GM21423 (cell line): ENCODE measurements around the gene RGS12.
A peak's percentile ranks its signal among the peaks of the same experiment; 100 is the strongest.

Source experiments
- ATAC-seq: cut with Tn5 transposase; IDR thresholded peaks from one replicate; pipeline ENCODE4 v1.9.1; 2021; ENCODE audit warnings: mild to moderate bottlenecking, moderate library complexity; ENCODE audit not compliant: unreplicated experiment

Gene RGS12

DNA sequence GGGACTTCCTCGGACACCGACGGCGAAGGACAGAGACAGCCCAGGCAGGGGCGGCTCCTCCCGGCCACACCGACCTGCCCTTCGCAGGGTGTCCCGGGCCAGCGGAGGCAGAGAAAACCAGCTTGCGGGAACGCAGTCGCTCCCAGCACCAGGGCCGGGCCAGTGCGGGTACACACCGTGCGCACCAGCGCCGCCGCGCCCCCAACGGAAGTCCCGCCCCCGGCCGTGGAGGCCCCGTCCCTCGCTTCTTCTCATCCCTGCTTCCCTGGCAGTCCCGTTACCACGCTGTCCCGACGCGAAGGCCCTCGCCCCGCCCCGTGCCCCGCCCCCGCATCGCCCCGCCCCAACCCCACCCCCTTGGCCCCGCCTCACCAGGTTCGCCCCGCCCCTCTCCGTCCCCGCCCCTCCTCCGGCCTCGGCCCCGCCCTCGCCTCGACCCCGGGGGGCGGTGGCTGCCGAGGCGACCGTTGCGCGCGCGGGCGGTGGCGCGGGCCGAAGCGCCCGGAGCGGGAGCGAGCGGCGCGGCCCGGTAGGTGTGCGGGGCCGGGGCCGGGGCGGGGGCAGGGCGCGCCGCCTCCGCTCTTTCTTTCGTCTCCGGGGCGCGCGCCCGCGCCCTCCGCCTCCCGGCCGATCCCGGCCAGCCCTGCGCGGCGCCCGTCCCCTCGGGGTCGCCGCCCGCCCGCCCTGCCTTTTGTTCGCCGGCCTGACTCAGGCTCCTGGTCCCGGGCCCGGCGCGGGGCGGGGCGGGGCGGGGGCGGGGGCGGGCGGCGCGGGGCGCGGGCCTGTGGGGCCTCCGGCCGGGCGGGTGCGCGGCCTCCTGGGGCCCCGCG lies at the start of gene RGS12:
Gene RGS12 (plus strand): TSS at position 451 of the 830 bp plus-strand sequence. CDS start 23,150 bp downstream, outside the sequence.
- ATAC-seq = peak; percentile 91

- no peak for ATAC-seq
Observed at GRCh38 chr4:3243136-3243780, 49.6 kb upstream of the RGS12 start.

DNA sequence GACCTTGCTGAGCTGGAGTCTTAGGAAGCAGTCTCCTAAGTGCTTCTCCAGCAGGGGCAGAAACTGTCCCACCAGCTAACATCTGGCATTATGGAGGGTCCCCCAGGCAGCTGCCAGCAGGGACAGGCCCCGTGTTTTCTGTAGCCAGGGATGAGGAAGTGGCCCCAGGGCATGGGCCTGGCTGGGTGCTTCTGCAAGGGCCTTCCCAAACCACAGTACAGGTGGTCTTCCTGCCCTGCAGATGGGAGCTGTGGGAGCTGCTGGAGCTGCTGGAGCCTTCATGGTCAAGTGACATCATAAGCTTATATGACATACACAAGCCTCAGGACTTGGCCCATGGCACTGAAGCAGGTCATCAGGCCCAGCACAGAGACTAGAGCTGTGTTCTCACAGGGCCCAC lies 48.8 kb upstream of the RGS12 start:
- no peak for ATAC-seq

DNA sequence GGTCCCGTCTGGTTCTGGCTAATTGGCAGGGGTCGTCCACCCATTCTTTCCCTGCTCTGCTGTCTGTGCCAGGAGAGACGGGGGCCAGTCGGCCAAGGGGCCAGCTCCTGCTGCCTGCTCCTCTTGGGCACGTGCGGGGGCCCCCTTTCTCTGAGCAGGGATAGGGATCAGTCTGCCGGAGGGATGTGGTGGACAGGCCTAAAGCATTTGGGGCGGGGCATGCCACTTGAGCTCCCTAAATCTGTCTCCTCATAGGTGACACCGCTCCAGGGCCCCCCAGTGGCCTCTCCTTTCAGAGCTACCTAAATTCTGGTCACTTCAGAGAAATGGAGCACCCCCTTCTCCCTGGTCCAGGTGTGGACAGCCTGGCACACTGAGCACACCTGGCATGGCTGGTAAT lies 48.1 kb upstream of the RGS12 start:
- no peak for ATAC-seq

DNA sequence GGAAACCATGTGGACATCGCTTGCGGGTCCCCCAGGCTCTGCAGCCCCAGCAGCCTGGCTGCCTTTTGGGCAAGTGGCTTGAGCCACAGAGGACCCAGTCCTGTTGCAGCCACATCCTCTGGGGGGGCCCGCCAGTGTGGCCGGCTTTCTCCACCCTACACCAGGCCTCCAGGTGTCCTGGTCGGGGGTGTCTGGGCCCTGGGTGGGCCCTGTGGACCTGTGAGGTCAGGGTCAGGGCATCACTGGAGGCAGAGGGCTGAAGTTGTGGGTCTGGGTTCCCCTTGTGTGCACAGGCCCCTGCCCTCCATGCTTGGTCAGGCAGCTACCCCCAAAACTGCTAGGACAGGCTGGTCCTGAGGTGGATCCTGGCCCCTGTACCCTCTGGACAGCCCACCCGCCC lies 47.1 kb upstream of the RGS12 start:
- no peak for ATAC-seq

DNA sequence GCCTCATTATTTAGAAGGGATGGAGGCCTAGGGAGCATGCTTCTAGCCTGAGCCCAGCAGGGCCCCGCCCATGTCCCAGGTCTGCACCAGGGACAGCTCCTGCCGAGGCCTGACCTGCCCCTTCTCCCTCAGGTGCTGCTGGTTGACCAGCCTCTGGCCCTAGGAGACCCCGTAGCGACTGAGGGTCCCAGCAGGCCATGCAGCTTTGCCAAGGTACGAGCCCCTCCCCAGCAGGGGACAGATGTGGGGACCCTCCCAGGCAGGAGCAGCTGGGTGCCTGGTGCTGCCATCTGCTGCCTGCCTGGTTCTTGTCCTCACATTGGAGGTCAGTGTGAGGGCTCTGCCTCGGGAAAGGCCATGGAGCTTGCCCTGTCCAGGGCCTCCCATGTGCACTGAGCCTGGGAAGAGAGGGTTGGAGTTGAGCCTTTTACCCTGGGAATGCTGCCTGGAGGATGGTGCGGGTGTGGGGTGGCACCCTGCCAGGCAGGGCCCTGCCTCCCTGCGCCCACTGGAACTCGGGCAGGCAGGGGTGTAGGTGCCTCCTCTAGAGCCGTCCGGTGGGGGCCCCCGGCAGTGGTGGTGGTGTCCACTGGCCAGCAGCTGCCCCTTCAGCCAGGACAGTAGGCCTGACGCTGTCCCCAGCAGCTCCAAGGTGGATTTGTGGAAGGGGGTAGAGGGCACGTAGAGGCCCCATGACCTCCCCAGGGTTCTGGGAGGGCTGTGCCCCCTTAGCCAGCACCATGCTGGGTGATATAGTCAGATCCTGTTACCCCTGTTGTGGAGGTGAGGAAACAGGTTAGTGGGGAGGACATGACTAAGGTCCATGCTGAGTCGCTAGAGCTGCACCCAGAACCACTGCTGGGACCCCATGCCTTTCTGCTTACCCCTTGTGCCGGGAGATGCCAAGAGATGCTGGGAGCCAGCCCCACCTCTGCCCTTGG lies 46.1 kb upstream of the RGS12 start:
- ATAC-seq = no peak

DNA sequence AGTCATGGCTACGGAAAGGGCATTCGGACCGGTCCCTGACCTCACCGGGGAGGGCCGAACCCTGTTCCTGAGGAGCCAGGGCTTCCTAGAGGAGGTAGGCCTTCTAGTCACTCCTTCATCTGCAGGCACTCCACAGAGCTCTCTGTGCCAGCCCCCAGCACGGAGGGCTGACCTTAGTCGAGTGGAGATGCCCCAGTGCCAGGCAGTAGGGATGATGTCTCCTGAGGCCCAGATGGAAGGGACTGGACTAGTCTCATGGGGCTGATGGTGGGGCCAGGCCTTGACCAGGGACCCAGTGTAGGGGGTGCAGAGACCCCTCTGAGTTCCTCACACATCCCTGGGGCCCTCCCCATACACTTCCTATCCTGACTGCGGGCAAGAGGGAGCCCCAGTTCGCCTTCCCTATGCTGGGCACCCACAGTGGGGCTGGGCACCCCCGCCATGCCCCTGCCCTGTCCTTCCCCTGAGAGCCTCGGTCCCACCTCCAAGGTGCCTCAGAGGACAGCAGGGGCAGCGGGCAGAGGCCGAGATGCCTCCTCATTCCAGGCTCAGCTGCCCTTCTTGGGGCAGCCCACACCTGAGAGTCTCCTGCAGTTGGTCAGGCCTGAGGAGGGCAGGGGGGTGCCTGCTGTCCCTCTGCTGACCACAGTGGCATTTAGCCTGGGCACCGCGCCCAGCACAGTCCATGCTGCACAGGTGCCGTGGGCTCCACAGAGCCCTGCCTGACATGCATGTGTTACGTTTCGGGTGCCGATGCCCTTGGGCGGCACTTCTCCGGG lies 45.2 kb upstream of the RGS12 start:
- no peak for ATAC-seq

DNA sequence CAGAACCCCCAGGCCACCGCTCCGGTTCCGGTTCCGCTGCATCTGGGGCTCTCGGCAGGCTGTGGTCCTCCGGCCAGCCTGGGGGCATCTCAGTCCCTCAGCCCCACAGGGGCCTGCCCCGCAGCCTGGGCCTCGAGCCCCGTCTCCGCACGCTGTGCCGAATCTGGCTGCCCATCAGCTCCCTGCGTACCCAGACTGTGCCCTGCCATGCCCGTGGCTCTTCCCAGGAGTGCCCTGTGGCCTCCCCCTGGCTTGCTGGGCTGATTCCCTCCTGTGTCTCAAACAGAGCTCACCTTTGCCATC lies 44.7 kb upstream of the RGS12 start:
- ATAC-seq = no peak

GRCh38 chr4:3248811-3249661 lies 43.8 kb upstream of the RGS12 start, which contains the start of gene MSANTD1:
TSS of gene MSANTD1 (plus strand) at chr4:3249159. CDS start at chr4:3249223, 64 bp downstream.
- ATAC-seq = no peak

DNA sequence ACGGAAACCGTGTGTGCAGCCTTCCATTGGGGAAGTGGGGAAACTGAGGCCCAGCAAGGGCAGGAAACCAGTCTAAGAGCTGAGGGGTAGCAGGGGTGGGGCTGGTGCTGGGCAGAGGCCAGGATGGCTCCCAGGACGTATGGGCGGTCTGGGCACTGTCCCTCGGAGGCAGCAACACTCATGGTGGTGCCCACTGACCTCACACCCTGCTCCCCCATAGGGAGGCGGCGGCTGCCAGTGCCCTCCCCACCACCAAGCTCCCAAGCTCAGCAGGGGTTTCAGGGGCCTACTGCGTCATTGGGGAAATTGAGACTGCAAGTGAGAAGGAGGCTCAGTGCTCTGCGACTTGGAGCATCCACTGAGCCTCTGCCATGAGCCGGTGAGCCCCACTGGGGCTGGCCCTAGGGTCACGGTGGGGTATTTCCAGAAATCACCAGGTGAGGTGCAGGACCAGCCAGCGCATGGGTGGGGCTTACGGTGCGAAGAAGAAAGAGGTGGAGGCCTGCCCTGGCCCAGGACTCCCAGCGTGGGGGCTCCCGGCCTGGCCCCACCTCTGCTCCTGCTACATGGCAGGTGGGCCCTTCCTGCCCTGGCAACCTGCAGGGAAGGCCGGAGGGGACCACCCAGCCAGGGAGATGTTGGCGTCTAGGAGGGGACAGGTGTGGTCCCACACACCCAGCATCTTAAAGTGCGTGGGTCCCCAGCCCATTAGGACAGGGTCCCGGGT lies 42.9 kb upstream of the RGS12 start:
- ATAC-seq = no peak

DNA sequence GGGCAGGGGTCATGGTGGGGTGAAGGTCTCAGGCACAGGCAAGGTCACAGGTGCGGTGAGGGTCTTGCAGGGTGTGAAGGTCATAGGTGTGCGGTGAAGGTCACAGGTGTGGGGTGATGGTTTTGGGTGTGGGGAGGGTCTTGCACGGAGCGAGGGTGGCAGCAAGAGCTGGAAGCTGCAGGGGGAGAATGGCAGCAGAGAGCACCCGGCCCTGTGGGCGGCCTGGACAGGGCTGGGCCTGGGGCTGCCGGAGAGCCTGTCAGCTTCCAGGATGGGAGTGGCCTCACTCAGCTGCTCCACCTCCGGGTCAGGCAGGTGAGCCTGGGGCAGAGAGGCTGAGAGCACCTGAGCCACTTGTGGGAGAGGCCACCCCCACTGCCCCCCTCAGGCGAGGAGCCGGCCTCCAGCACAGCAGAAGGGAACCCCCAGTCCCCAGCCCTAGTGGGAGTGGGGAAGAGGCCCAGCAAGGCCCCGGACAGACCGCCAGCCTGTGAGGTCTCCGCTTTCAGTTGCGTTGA lies 42.3 kb upstream of the RGS12 start:
- no peak for ATAC-seq

DNA sequence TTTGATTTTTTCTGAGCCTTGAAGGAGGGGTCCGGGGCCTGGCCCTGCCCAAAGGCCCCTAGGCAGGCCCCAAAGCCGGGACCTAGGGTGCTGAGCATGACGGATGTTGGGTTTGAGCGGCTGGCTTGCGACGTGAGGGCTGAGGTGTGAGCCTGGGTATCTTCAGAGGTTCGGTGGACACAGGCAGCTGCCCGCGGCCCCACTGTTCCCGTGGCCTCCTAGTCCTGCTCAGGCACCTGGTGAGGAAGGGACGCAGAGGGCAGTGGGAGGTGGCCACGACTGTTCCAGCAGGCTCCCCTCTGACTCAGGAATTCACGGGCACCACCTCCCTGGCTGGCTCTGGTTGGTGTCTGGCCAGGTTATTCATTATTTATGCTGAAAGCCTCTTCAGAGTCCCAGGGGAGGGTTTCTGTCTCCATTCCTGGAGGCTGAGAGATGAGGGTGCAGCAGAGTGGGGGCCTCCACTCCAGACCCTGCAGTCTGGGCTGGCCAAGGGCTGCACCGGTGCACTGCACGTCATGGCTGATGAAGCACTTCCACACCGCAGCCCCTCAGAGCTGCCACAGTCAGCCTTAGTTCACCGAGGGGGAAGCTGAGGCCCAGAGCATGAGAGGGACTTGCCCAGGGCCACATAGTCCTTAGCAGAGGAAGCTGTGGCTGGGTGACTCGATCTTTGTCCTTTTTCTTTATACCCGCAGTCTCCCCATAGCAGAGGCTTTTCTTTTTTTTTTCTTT lies 41.7 kb upstream of the RGS12 start:
- no peak for ATAC-seq

DNA sequence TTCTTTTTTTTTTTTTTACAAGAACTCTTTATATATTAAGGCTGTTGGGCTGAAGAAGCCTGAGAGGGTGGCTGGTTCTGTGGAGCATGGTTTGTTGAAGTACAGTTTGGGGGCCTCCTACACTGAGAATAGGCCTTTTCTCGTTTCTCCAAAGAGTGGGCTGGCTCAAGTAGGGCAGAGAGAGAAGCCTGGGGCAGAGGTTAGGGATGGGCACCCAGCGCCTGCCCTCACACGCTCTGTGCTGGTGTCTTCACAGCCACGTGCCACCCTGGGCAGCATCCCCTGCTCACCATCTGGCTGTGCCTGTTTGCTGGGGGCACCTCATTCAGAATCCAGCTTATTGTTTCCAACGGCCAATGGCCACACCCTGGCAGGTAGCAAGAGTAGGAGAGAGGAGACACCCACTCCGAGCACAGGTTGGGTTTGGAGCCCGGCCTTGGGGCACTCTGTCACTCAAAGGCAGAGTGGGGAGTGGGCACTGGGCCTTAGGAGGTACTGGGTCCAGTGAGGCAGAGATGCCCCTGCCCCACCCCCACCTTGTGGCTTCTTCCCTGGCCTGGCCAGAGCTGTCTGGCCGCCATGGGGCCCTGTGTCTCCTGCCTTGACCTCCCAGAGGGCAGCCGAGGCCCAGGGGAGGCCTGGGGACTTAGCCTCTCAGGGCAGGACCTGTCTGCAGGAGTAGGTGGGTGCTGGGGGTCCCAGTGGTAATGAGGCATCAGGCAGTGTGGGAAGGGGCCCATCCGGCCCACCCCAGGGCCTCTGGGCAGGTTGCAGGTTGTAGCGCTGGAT lies 40.9 kb upstream of the RGS12 start:
- no peak for ATAC-seq

DNA sequence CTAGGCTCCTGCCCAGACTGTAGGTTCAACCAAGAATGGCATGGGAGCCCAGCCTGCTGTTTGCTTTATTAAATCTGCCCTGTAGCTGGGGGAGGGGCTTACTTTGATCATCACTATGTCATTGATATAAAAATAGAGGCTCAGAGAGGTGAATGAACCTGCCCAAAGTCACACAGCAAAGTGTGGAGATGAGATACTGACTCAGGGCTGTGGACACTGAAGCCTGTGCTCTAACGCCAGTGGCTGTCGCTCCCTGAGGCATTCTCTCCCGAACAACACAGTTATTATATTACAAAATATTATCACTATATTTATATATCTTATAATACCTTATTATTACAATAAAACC lies 40.4 kb upstream of the RGS12 start:
- no peak for ATAC-seq

DNA sequence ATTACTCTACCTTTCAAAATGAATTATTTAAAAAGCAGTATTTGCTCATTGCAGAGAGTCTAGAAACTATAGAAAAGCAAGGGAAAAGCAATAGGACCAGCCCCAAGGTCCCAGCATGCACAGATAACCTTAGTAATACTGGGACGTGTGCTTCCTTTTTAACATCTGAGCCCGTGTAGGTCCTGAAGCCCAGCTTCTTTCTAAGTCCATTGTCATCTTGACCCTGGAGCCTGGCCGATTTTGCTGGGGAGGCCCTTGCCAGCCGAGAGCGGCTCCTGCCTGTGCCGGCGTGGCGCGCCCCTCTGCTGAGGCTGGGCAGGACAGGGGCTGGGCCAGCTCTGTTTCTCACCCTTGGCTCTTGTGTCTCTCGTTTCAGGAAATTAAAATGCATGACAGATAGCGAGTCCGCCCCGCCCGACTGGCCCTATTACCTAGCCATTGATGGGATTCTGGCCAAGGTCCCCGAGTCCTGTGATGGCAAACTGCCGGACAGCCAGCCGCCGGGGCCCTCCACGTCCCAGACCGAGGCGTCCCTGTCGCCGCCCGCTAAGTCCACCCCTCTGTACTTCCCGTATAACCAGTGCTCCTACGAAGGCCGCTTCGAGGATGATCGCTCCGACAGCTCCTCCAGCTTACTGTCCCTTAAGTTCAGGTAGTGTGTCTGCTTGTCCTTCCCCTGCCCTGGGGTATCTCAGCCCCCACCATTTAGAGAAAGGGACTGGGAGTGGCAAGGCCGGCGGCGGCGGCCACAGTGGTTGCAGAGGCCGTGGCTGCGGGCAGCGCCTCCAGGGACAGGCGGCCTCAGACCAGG lies 39.8 kb upstream of the RGS12 start:
- ATAC-seq = no peak

GRCh38 chr4:3253808-3254207 lies 39.0 kb upstream of the RGS12 start:
- no peak for ATAC-seq
